Prostate gland (tissue), 2 donors: ENCODE results near the gene ARHGEF4. TPM values are rescaled to one million over a fixed set of nuclear protein-coding genes. Genes with fewer than 3 reads are reported as not detected.

Source experiments
- DNase-seq: peaks from one replicate; pipeline ENCODE4 v3.0.0-alpha.2; 2019; ENCODE audit warnings: low spot score
- H3K27ac ChIP-seq, 2 donors: fragments of 200-600 bp; sonication (generic); 2 replicates each; pipeline ENCODE4 v1.5.1; 2017 to 2019
- H3K27me3 ChIP-seq: fragments of 200-600 bp; sonication (generic); replicated peaks from 2 replicates; pipeline ENCODE4 v1.5.1; 2019; ENCODE audit not compliant: insufficient read depth
- H3K36me3 ChIP-seq, 2 donors: fragments of 200-600 bp; sonication (generic); 1 replicate in 1 of 2; 2 replicates in 1 of 2; pipeline versions ENCODE4 v1.5.1 to v1.8.1; 2017 to 2019
- H3K4me1 ChIP-seq: fragments of 200-600 bp; sonication (generic); replicated peaks from 2 replicates; pipeline ENCODE4 v1.5.1; 2019
- H3K4me3 ChIP-seq, 2 donors: fragments of 200-600 bp; sonication (generic); 2 replicates each; pipeline ENCODE4 v1.5.1; 2017 to 2019
- H3K9me3 ChIP-seq: fragments of 200-600 bp; sonication (generic); 2 replicates; pipeline ENCODE4 v1.5.1; 2017
- CTCF ChIP-seq, 4 experiments: fragments of 200-600 bp in 2 of 4; fragments of 450-650 bp in 2 of 4; sonication (generic) in 2 of 4; IDR thresholded peaks; 1 replicate in 3 of 4; 2 replicates in 1 of 4; pipeline ENCODE4 v1.5.1; 2016 to 2019; ENCODE audit warnings: antibody characterized with exemption in 4 of 4, mild to moderate bottlenecking in 2 of 4, moderate library complexity in 2 of 4
- POLR2A ChIP-seq: fragments of 450-650 bp; IDR thresholded peaks from one replicate; pipeline ENCODE4 v1.6.1; 2016; ENCODE audit warnings: antibody characterized with exemption, mild to moderate bottlenecking
- POLR2AphosphoS5 ChIP-seq: sonication (generic); formaldehyde crosslinking; IDR thresholded peaks from one replicate; pipeline ENCODE4 v1.6.1; 2017; ENCODE audit warnings: antibody characterized with exemption
- WGBS: methylation state at CpG from one replicate; pipeline ENCODE4 v1.1.5; 2018; 5-methylcytosine and 5-hydroxymethylcytosine counted together
- intact Hi-C: fragments of 100-400 bp; cut with DNase I; formaldehyde crosslinking; loops from one replicate; pipeline ENCODE4 v1.14.2; 2022
- total RNA-seq, 2 donors: library from RNA; depleted of rRNA; stranded (reverse); fragments of >200 nt; gene quantifications; one replicate each; pipeline ENCODE4 v1.1.0, GENCODE V29; 2016

The ARHGEF4 gene
- total RNA-seq, 2 donors from 2014 or later, result 9.6 to 56.0 TPM

GRCh38 chr2:130807659-130808385 lies 28.9 kb upstream of the ARHGEF4 start:
- H3K4me1 ChIP-seq, result no peaks in the 10 kb centered on the region
- no peaks in the 10 kb centered on the region for H3K36me3 ChIP-seq
- no peaks in the 10 kb centered on the region for H3K27me3 ChIP-seq
- intact Hi-C loops, result no loop called here
- peak; percentile 29 for DNase-seq
- H3K4me3 ChIP-seq, result no peak overlapping the region
- no peaks in the 10 kb centered on the region for H3K9me3 ChIP-seq
- WGBS, result 52% methylated on average over 14 of the region's 14 CpGs
- no peak for TF ChIP-seq CTCF (IDR thresholded peaks at IDR 0.05)
- TF ChIP-seq POLR2AphosphoS5, result no peak
- no peak for TF ChIP-seq POLR2A
- H3K27ac ChIP-seq, result no peak overlapping the region

GRCh38 chr2:130808482-130809268 lies 28.0 kb upstream of the ARHGEF4 start:
- no peak for DNase-seq
- intact Hi-C loops, result no loop called here
- Histone ChIP-seq H3K36me3 (no peaks in the 10 kb centered on the region), H3K27me3 (no peaks in the 10 kb centered on the region), H3K4me1 (no peaks in the 10 kb centered on the region), H3K4me3 (no peak overlapping the region), H3K9me3 (no peaks in the 10 kb centered on the region), H3K27ac (no peak overlapping the region)
- TF ChIP-seq CTCF (IDR thresholded peaks at IDR 0.05) (no peak), POLR2AphosphoS5 (no peak), POLR2A (no peak)
- WGBS, result 72% methylated on average over 12 of the region's 12 CpGs

GRCh38 chr2:130810490-130810889 lies 26.2 kb upstream of the ARHGEF4 start:
- no peak overlapping the region for H3K27ac ChIP-seq
- TF ChIP-seq POLR2AphosphoS5 (no peak), POLR2A (no peak), CTCF (IDR thresholded peaks at IDR 0.05) (no peak)
- H3K9me3 ChIP-seq, result no peaks in the 10 kb centered on the region
- H3K36me3 ChIP-seq, result no peaks in the 10 kb centered on the region
- H3K4me1 ChIP-seq, result no peaks in the 10 kb centered on the region
- WGBS, result 36% methylated on average over 7 of the region's 7 CpGs
- DNase-seq, result no peak
- H3K4me3 ChIP-seq, result no peak overlapping the region
- intact Hi-C loops, result no loop called here
- no peaks in the 10 kb centered on the region for H3K27me3 ChIP-seq

- Histone ChIP-seq H3K9me3 (no peaks in the 10 kb centered on the region), H3K4me3 (no peak overlapping the region), H3K4me1 (no peaks in the 10 kb centered on the region), H3K27me3 (no peaks in the 10 kb centered on the region), H3K36me3 (no peaks in the 10 kb centered on the region), H3K27ac (no peak overlapping the region)
- TF ChIP-seq CTCF (IDR thresholded peaks at IDR 0.05) (no peak), POLR2A (no peak), POLR2AphosphoS5 (no peak)
- intact Hi-C loops, result no loop called here
- WGBS, result 54% methylated on average over 5 of the region's 5 CpGs
- no peak for DNase-seq
These were observed 23.0 kb upstream of the ARHGEF4 start for GRCh38 chr2:130813722-130814121.
